ENCODE data around the gene LRRN3. TPM values are rescaled to one million over a fixed set of nuclear protein-coding genes. Genes with fewer than 3 reads are reported as not detected.

The LRRN3 gene
- total RNA-seq, 1 donor from 2014 or later = 4.3 TPM

GRCh38 chr7:111077001-111077400 lies 13.9 kb upstream of the LRRN3 start:
- no peak for DNase-seq (ENCODE audit: low spot score)

DNA sequence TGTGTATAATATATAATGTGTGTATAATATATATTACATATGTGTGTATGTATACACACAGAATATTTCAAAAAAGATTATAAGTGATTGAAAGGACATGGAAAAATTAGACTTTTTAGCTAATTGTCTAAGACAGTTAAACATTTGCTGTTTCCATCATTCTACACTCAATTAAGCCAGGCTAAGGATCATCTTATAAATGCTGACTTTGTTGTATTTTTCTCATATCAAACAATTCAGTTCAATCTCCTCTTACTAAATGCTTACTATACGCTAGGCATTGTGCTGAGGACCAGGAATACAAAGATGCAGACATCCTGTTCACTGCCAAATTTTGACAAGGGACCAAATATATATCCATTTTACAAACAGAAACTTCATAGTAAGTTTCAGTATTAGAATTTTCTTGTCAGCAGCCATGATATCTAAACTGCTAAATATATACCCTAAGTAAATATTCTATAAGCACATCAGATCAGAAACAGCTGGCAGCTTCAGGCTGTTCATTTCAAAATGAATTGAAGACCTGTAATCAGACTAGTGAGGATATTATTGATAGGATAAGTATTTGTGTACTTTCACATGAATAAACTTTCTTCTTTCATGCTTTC lies 10.3 kb upstream of the LRRN3 start:
- DNase-seq (ENCODE audit: low spot score) = no peak

DNA sequence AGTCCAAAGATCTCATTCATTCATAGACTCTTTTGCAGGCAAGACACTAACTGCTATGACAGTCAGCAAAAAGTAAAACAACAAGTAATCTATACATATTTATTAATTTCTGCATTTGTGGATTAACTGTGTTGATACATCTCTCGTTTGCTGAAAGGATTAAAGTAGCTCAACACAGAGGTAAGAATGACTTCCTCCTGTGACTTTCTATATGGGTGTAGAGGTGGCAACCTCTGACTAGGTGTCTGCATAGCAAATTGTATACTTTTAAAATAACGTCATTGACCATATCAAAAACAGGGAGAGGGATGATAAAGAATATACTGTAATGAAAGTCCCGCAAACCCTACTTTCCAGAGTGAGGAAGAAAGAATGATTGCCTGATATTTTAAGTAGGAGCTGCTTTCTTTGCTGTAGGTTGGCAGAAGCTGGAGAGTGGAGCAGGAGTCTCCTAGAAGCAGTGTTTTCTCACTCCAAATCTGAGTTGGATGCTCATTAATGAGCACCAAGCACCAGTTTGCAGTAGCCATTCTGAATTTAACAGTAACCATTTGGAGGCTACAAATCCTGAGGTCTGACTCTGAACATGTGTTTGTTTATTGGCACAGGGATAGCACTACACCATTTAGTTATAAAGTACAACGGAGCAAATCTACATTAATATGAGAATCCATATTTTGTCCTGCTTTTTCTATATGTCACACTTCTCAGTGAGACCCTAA lies 9.2 kb upstream of the LRRN3 start:
- DNase-seq (ENCODE audit: low spot score) = no peak

GRCh38 chr7:111082351-111082750 lies 8.6 kb upstream of the LRRN3 start:
- DNase-seq (ENCODE audit: low spot score) = no peak

GRCh38 chr7:111083413-111083812 lies 7.5 kb upstream of the LRRN3 start:
- peak; percentile 59 for DNase-seq (ENCODE audit: low spot score)

- DNase-seq (ENCODE audit: low spot score) = no peak
These were observed 5.6 kb upstream of the LRRN3 start for GRCh38 chr7:111085356-111085755.

GRCh38 chr7:111086532-111086931 lies 4.4 kb upstream of the LRRN3 start:
- no peak for DNase-seq (ENCODE audit: low spot score)

DNA sequence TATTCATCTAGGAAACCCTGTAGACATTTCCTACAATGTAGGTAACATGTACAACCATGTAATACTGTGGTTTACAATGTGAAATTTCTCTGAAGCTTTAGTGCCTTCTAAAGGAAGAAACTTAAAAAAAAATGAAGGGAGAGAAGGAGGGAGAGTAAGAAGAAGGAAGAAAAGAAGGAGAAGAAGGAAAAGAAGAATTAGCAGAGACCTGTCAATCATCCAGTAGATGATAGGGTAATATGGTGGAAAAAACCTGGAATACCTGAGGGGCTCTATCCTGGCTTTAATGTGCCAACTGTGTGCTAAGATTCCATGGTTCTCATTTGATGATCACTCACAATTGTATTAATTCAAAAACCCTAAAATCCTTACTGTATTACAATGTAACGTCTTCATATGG lies 2.6 kb upstream of the LRRN3 start:
- DNase-seq (ENCODE audit: low spot score) = no peak

DNA sequence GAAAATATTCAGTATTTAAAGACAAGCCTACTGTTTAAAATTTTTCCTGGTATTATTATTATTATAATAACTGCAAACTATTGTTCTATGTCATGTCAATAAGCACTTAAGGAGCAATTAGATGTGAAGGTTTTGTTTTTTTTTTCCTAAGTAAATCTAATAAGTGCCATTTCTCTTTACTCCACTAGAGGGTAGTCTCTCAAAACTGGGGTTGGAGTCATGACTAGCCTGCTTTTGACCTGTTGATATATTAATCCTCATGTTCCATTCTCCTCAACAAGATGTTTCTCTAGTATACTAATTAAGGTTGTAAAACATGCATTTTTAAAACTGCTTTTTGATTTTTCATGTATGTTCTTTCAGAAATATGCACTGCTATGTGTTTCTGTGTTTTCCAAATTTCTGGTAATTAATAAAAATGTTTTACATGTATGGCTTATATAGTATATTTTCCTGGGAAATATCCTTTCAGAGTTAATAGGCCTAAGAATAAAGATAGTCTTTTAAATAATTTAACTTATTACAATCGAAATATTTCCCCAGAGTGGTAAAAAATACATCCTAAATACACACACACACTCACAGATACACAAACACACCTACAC lies 1.0 kb upstream of the LRRN3 start:
- DNase-seq (ENCODE audit: low spot score) = no peak

- peak; percentile 64 for DNase-seq (ENCODE audit: low spot score)
These were observed 849 bp downstream of the LRRN3 start for GRCh38 chr7:111091593-111092358.

DNA sequence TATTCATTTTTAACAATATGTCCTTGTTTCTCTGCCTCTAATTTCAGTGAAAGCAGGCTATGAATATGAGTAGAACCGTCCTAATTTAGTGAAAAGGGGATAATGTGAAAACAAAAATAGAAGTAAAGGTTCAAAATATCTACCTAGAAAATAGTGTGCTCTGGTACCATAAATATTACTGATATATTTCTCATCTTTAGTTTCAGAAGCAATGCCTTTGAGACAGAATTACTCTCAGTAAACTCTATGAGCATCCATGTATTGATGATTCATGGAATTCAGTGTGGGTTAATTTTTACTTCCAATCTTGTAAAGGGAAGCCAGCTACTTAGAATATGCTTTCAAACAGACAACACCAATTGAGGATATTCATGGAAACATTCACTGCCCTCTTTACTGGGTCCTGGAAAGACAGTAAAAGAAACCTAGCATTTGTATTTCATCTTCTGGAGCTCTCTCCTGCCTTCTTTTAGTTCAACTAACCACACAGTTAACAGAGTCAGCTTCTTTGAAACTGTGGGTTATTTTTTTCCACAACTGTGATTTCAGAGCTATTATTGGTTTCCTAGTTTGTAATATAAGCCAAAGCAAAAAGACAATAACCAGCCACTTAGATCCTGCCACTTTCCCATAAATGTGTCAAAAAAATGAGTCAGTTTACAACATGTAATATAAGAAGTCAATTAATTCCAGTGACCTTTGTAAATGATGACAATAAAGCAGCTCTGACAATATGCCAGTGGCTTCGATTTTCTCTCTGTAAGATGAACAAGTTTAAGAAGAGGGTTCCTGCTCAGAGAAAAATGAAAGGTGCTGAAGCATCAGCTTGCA lies 1.7 kb downstream of the LRRN3 start:
- DNase-seq (ENCODE audit: low spot score) = no peak

GRCh38 chr7:111093496-111093895 lies 2.6 kb downstream of the LRRN3 start:
- DNase-seq (ENCODE audit: low spot score) = no peak

- DNase-seq (ENCODE audit: low spot score) = no peak
These were observed 3.5 kb downstream of the LRRN3 start for GRCh38 chr7:111094419-111094818.

- no peak for DNase-seq (ENCODE audit: low spot score)
These were observed 6.1 kb downstream of the LRRN3 start for GRCh38 chr7:111096997-111097396.

DNA sequence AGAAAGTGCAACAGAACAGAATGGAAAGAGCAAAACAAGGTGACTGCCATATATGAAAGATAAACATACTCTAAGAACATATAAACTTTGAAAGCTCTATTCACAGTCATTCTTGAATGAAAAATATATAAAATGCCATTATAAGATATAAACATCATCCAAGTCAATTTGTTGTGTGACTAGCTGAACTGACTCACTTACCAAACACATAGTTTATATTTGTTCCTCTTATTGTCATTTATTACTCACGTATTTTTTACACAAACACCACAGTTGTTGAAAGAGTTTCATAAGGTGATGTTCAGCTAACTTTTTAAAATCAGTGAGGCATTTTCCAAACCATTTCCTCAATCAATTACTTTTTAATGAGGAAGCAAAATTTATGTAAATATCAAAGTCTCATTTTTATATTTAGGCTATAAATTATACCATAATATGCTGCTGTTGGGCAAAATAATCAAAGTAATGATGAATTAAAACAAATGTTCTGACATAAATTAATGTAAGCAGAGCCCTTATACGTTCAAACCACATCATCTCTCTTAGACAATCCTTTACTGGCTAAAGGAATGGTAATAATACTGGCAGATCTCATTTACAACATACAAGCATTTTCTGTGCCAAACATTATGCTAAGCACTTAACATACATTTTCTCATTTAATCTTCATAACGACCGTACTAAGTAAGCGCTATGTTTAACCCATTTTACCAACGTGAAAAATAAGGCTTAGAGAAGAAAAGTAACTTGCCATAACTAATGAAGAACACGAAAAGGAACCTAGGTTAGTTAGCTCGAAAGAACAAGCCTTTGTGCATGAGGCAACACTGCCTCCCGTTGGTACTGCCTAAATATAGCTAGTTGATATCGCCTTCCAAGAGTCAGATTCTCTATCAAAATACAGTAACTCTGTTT lies 7.3 kb downstream of the LRRN3 start:
- DNase-seq (ENCODE audit: low spot score) = peak; percentile 72

DNA sequence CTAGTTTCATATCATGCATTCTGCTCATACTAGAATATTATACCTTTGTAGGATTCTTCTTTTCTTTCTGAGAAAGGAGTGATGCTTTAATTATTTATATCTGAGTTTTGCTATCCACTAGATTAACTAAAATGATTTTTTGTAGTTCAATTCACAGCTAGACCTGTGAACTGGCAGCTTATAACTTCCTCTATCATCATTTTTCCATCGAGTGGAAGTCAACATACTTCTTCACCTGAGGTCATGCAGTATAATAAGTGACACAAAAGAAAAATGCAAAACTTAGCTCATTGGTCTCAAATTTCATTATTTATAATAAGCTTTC lies 8.0 kb downstream of the LRRN3 start:
- DNase-seq (ENCODE audit: low spot score) = no peak

GRCh38 chr7:111101856-111102646 lies 11.1 kb downstream of the LRRN3 start:
- DNase-seq (ENCODE audit: low spot score) = no peak

GRCh38 chr7:111103136-111103535 lies 12.2 kb downstream of the LRRN3 start:
- DNase-seq (ENCODE audit: low spot score) = no peak

- DNase-seq (ENCODE audit: low spot score) = no peak
These were observed 12.8 kb downstream of the LRRN3 start for GRCh38 chr7:111103678-111104274.

All from umbilical cord (tissue), 2 donors.